ENCODE data around the gene UROS. TPM values are rescaled to one million over a fixed set of nuclear protein-coding genes. Genes with fewer than 3 reads are reported as not detected.
A peak's percentile ranks its signal among the peaks of the same experiment; 100 is the strongest.

Gene UROS
- total and polyA plus RNA-seq, 2 of the 4 experiments (the other 2 are of a cell fraction) = 48.7 to 56.5 TPM

DNA sequence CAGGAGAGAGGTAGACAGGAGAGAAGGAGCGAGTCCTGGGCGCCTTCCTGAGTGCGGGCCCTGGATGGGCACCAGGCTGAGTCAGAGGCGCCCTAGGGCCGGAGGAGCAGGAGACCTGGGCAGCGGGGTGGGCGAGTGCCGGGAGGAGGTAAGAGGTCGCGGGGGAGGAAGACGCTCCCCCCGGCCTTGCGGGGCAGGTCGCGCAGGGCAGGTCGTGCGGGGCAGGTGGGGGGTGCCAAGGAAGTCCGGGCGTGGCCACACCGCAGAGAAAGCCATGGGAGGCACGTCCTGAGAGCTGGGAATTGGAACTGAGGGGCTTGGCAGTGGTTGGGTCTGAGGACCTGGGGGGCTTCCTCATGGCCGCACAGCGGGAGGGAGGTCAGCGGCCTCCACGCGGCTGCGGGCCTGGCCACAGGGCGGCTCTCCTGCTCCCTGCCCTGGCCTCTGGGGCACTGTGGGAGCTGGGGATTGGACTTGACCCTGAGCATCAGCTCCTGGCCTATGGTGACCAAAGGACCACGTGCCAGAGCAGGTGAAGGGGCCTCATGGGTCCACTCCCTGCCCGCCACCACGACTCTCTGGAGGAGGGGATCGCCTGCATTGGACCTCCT is 48.4 kb downstream of the UROS start:
- no peak overlapping the region for H3K23ac ChIP-seq (ENCODE audit: low read depth, low read length)
- no peak overlapping the region for H3K18ac ChIP-seq (ENCODE audit: low read depth, low read length)
- H3K4me2 ChIP-seq (ENCODE audit: low read depth, low read length) = no peak overlapping the region
- no peak overlapping the region for H3K9ac ChIP-seq (ENCODE audit: low read depth, low read length)
- no peaks in the 10 kb centered on the region for H3K79me1 ChIP-seq (ENCODE audit: low read depth in 1 of 2, low read length in 2 of 2)
- POLR2A ChIA-PET (ENCODE audit: unreplicated experiment) = interaction anchor here (0.6 kb wide), 1 partner anchor 689 kb away, joined by 4 read pairs; no protein-coding TSS in a partner anchor
- H3K56ac ChIP-seq (ENCODE audit: extremely low read depth, insufficient read depth, low read length) = no peak overlapping the region
- 97% methylated on average over 14 of the region's 32 CpGs; no CpG with 5 or more reads in 1 of the 2 experiments for WGBS, 2 experiments (ENCODE audit: extremely low coverage in 2 of 2, insufficient read length in 1 of 2)
- no TSS peak for BruUV-seq (replicated peaks)
- H2BK120ac ChIP-seq (ENCODE audit: low read depth, low read length) = no peak overlapping the region
- peaks cover 3% of the 10 kb centered on the region; the same call in 1 of the 2 replicates for H3K27me3 ChIP-seq (ENCODE audit: control insufficient read depth, insufficient read depth, low read length)
- ATAC-seq (ENCODE audit: low read depth) (no peak), DNase-seq (no peak)
- H3K36me3 ChIP-seq (ENCODE audit: control insufficient read depth, insufficient read depth, low read length) = no peaks in the 10 kb centered on the region
- H3K4ac ChIP-seq (ENCODE audit: low read depth, low read length) = no peak overlapping the region
- no peak overlapping the region for H2BK15ac ChIP-seq (ENCODE audit: low read depth, low read length)
- H2AK5ac ChIP-seq (ENCODE audit: low read depth, low read length) = no peak overlapping the region
- no peak overlapping the region for H3K4me3 ChIP-seq (ENCODE audit: insufficient read depth, low read depth, low read length)
- no peaks in the 10 kb centered on the region for H4K20me1 ChIP-seq (ENCODE audit: insufficient read depth, low read length)
- no peak overlapping the region for H2BK20ac ChIP-seq (ENCODE audit: low read depth, low read length)
- H3K14ac ChIP-seq (replicated peaks; ENCODE audit: low read depth, low read length) = no peak overlapping the region
- CTCF ChIA-PET = no interaction called here
- no peaks in the 10 kb centered on the region for H3K9me3 ChIP-seq (ENCODE audit: control insufficient read depth, insufficient read depth, low read length)
- H4K91ac ChIP-seq (ENCODE audit: insufficient read depth, low read depth, low read length) = no peak overlapping the region
- no peaks in the 10 kb centered on the region for H3K4me1 ChIP-seq (ENCODE audit: control insufficient read depth, insufficient read depth, low read length)
- TF ChIP-seq NFE2L2 (IDR thresholded peaks at IDR 0.05; ENCODE audit: low read depth, low read length) = no peak
- no peak for TF ChIP-seq FOS (IDR thresholded peaks at IDR 0.05; ENCODE audit: low read depth, low read length)
- no peak for TF ChIP-seq RFX5 (IDR thresholded peaks at IDR 0.05; ENCODE audit: low read depth, low read length)
- TF ChIP-seq RAD21 (IDR thresholded peaks at IDR 0.05; ENCODE audit: low read length) = no peak
- TF ChIP-seq USF2 (IDR thresholded peaks at IDR 0.05; ENCODE audit: low read depth, low read length) = no peak
- no peak for TF ChIP-seq POLR2A (IDR thresholded peaks at IDR 0.05; ENCODE audit: low read depth, low read length)
- TF ChIP-seq, protein P1, sequence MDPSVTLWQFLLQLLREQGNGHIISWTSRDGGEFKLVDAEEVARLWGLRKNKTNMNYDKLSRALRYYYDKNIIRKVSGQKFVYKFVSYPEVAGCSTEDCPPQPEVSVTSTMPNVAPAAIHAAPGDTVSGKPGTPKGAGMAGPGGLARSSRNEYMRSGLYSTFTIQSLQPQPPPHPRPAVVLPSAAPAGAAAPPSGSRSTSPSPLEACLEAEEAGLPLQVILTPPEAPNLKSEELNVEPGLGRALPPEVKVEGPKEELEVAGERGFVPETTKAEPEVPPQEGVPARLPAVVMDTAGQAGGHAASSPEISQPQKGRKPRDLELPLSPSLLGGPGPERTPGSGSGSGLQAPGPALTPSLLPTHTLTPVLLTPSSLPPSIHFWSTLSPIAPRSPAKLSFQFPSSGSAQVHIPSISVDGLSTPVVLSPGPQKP (IDR thresholded peaks at IDR 0.05; ENCODE audit: borderline replicate concordance, low read depth, low read length) = no peak
- TF ChIP-seq MAZ (IDR thresholded peaks at IDR 0.05; ENCODE audit: borderline replicate concordance, low read depth, low read length) = no peak
- TF ChIP-seq CHD1 (IDR thresholded peaks at IDR 0.05; ENCODE audit: low read depth, low read length) = no peak
- no peak for TF ChIP-seq MAFK (IDR thresholded peaks at IDR 0.05; ENCODE audit: low read depth, low read length)
- TF ChIP-seq RCOR1 (IDR thresholded peaks at IDR 0.05; ENCODE audit: insufficient replicate concordance, low read length) = no peak
- no peak for TF ChIP-seq CTCF (conservative IDR thresholded peaks at IDR 0.05; ENCODE audit: low read depth, low read length)
- dilution Hi-C loops (cut with HindIII; ENCODE audit: low sequenced_read_pairs, unreplicated experiment) = no loop called here
- no peaks in the 10 kb centered on the region for H3K9me1 ChIP-seq (ENCODE audit: insufficient read depth, low read length)
- H2BK5ac ChIP-seq (ENCODE audit: low read depth, low read length, poor library complexity, severe bottlenecking) = no peak overlapping the region
- no peak overlapping the region for H4K5ac ChIP-seq (ENCODE audit: low read depth, low read length)
- in situ Hi-C loops (cut with MboI; ENCODE audit: low sequenced_read_pairs) = no loop called here
- peak overlapping the region; percentile 9 for H2AFZ ChIP-seq (replicated peaks; ENCODE audit: low read length, poor library complexity)
- no peak overlapping the region for H4K8ac ChIP-seq (ENCODE audit: low read depth in 2 of 2, low read length in 2 of 2)
- no peak overlapping the region for H3K27ac ChIP-seq (ENCODE audit: insufficient read depth, low read length)
- H2AK9ac ChIP-seq (replicated peaks; ENCODE audit: low read depth, low read length, poor library complexity) = no peak overlapping the region
- intact Hi-C loops (cut with micrococcal nuclease) = no loop called here

Measured in IMR-90 (cell line).